K562 (cell line): ENCODE data around the gene LDLRAD3. TPM values are rescaled to one million over a fixed set of nuclear protein-coding genes. Genes with fewer than 3 reads are reported as not detected.
A peak's percentile ranks its signal among the peaks of the same experiment; 100 is the strongest.

ENCODE experiments used
- ATAC-seq: fragments of 200-7000 bp; cut with Tn5 transposase; 3 replicates; pipeline ENCODE4 v1.9.1; 2020; ENCODE audit warnings: moderate library complexity
- BruUV-seq: library from RNA; stranded (reverse); fragments of 400-500 nt; replicated peaks from 2 replicates; lab custom pipeline; 2021; lab: Mats Ljungman, UMichigan
- CTCF ChIA-PET: fragments of 300-600 bp; formaldehyde crosslinking; extraction: SDS; loops from one replicate; lab custom pipeline; 2021; ENCODE audit warnings: low intra/inter-chr PET ratio; lab: Yijun Ruan, JAX
- POLR2A ChIA-PET: fragments of 300-600, 350-650 bp; sonication (Branson Sonifier 250); formaldehyde crosslinking; extraction: SDS; loops from one replicate; lab custom pipeline; 2021; ENCODE audit warnings: antibody characterized with exemption, inconsistent platforms; lab: Yijun Ruan, JAX
- DNase-seq, 4 experiments: peaks; one replicate each; pipeline versions ENCODE4 v3.0.0 to v3.0.0-alpha.2; 2011 to 2018; ENCODE audit warnings: low spot score in 3 of 4, mixed read lengths in 3 of 4; ENCODE audit errors: extremely low read depth in 1 of 4
- FAIRE-seq: peaks from 2 replicates; lab custom pipeline; 2011; peaks lifted over from hg19 to GRCh38; lab: Jason Lieb, UNC
- H2AFZ ChIP-seq: 2 replicates; pipeline ENCODE4 v1.6.0; 2011; ENCODE audit warnings: low read depth, low read length, control low read depth, inconsistent platforms
- H3K27ac ChIP-seq: fragments of 200-600 bp; 3 replicates; pipeline ENCODE4 v1.8.0; 2011; ENCODE audit warnings: low read depth, mild to moderate bottlenecking, control low read depth, inconsistent platforms, low read length, moderate library complexity, mixed read lengths; ENCODE audit errors: extremely low read depth
- H3K27me3 ChIP-seq, 2 experiments: fragments of 300-600 bp in 1 of 2; 2 replicates in 1 of 2; 3 replicates in 1 of 2; pipeline versions ENCODE4 v1.6.0 to v1.8.0; 2011; ENCODE audit warnings: inconsistent platforms in 2 of 2, low read length in 2 of 2, mild to moderate bottlenecking in 1 of 2, mixed read lengths in 1 of 2, moderate library complexity in 1 of 2; ENCODE audit not compliant: control insufficient read depth in 2 of 2, insufficient read depth in 2 of 2
- H3K36me3 ChIP-seq: fragments of 300-600 bp; 3 replicates; pipeline ENCODE4 v1.8.0; 2011; ENCODE audit warnings: mild to moderate bottlenecking, low read length, inconsistent platforms; ENCODE audit not compliant: control insufficient read depth, insufficient read depth
- H3K4me1 ChIP-seq, 2 experiments: fragments of 200-600 bp in 1 of 2; replicated peaks in 1 of 2; 2 replicates in 1 of 2; 3 replicates in 1 of 2; pipeline versions ENCODE4 v1.5.1 to v1.8.0; 2011; ENCODE audit warnings: inconsistent platforms in 2 of 2, low read length in 2 of 2, mild to moderate bottlenecking in 1 of 2, mixed read lengths in 1 of 2, moderate library complexity in 1 of 2; ENCODE audit not compliant: control insufficient read depth in 2 of 2, insufficient read depth in 2 of 2
- H3K4me2 ChIP-seq: 2 replicates; pipeline ENCODE4 v1.6.1; 2011; ENCODE audit warnings: low read length, control low read depth, inconsistent platforms, mixed read lengths; ENCODE audit not compliant: insufficient read depth
- H3K4me3 ChIP-seq: fragments of 200-600 bp; sonication (generic), shearing (Covaris generic); 2 replicates; pipeline ENCODE4 v1.5.1; 2016; ENCODE audit warnings: control low read depth, inconsistent platforms
- H3K79me2 ChIP-seq: fragments of 200-600 bp; 3 replicates; pipeline ENCODE4 v1.8.0; 2011; ENCODE audit warnings: low read length, inconsistent platforms; ENCODE audit not compliant: control insufficient read depth, insufficient read depth
- H3K9ac ChIP-seq, 2 experiments: 2 replicates each; pipeline versions ENCODE4 v1.6.0 to v1.6.1; 2011; ENCODE audit warnings: low read depth in 2 of 2, low read length in 2 of 2, control low read depth in 1 of 2, inconsistent platforms in 1 of 2, mild to moderate bottlenecking in 1 of 2, mixed read lengths in 1 of 2; ENCODE audit not compliant: insufficient read depth in 1 of 2
- H3K9me1 ChIP-seq: one replicate; pipeline ENCODE4 v1.6.0; 2011; ENCODE audit warnings: inconsistent platforms, mild to moderate bottlenecking, low read length, moderate library complexity; ENCODE audit not compliant: control insufficient read depth, insufficient read depth
- H3K9me3 ChIP-seq: replicated peaks from 2 replicates; pipeline ENCODE4 v1.5.1; 2011; ENCODE audit warnings: low read depth, low read length, inconsistent platforms; ENCODE audit not compliant: control insufficient read depth, insufficient read depth
- H4K20me1 ChIP-seq: replicated peaks from 2 replicates; pipeline ENCODE4 v1.6.1; 2011; ENCODE audit warnings: low read length, inconsistent platforms, mixed read lengths; ENCODE audit not compliant: control insufficient read depth, insufficient read depth
- ADNP ChIP-seq: fragments of 200-800 bp; sonication (Bioruptor generic); IDR thresholded peaks from 2 replicates; pipeline ENCODE4 v1.6.1; 2016; ENCODE audit warnings: missing genetic modification characterization, missing compliant biosample characterization
- FOSL1 ChIP-seq: fragments of 200-800 bp; sonication (Bioruptor generic); conservative IDR thresholded peaks from 2 replicates; pipeline ENCODE4 v1.6.1; 2016; ENCODE audit warnings: missing genetic modification characterization, missing compliant biosample characterization
- HDAC8 ChIP-seq: fragments of 450-650 bp; IDR thresholded peaks from 2 replicates; pipeline ENCODE4 v1.6.1; 2016; ENCODE audit warnings: mild to moderate bottlenecking, missing genetic modification characterization, moderate library complexity, missing compliant biosample characterization
- HLTF ChIP-seq: fragments of 450-650 bp; IDR thresholded peaks from 2 replicates; pipeline ENCODE4 v1.6.1; 2016
- PKNOX1 ChIP-seq: fragments of 450-650 bp; IDR thresholded peaks from 2 replicates; pipeline ENCODE4 v1.6.1; 2016
- WGBS: fragments of 100-300 bp; shearing (Covaris generic); methylation state at CpG from one replicate; pipeline ENCODE4 v1.1.6; 2016; ENCODE audit warnings: low coverage, mixed read lengths; ENCODE audit not compliant: insufficient coverage; ENCODE audit errors: missing lambda C conversion rate; 5-methylcytosine and 5-hydroxymethylcytosine counted together
- in situ Hi-C: fragments of 300-500 bp; cut with MboI; formaldehyde crosslinking; loops from 4 replicates; pipeline ENCODE4 v1.15.0; 2018; ENCODE audit warnings: inconsistent platforms, mixed read lengths
- intact Hi-C: fragments of 100-400 bp; cut with micrococcal nuclease; formaldehyde crosslinking; loops from 2 replicates; pipeline ENCODE4 v1.14.2; 2022
- polyA plus RNA-seq, 8 experiments: library from polyadenylated mRNA; depleted of rRNA in 4 of 8; stranded (reverse) in 5 of 8; unstranded in 3 of 8; fragments of >200 nt; fragmentation: Nextera tagmentation in 2 of 8; fragmentation: Illumina TruSeq in 1 of 8; extraction: Ambion mirVana in 2 of 8; extraction: Trizol in 1 of 8; gene quantifications; 2 replicates each; pipeline versions ENCODE4 v1.2.1 to v1.2.3, GENCODE V29; 2011 to 2014; ENCODE audit warnings: inconsistent platforms in 1 of 8, missing spikeins in 1 of 8
- total RNA-seq, 7 experiments: library from RNA; depleted of rRNA in 6 of 7; stranded (reverse); fragments of >200 nt in 6 of 7; fragmentation: Illumina TruSeq in 2 of 7; extraction: Trizol in 2 of 7; gene quantifications; 2 replicates each; pipeline versions ENCODE4 v1.2.1 to v1.2.3, GENCODE V29; 2011 to 2021; ENCODE audit warnings: low replicate concordance in 1 of 7

LDLRAD3 gene
- total and polyA plus RNA-seq, 9 of the 15 experiments (the other 6 are each of a cell fraction or from before 2014, with no cell fraction given): 0.73 to 7.2 (median 3.5) TPM

DNA sequence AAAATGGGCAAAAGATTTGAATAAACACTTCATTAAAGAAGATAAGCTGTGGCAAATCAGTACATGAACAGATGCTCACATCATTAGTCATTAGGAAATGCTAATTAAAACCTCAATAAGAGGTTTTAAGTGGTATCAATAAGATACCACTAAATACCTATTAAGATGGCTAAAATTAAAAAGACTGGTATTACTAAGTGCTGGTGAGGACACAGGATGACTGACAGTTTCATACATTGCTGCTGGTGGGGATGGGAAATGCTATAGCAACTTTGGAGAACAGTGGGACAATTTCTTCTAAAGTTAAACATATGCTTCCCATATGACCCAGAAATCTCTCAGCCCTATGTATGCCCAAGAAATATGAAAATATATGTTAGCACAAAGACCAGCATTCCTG is 276.1 kb downstream of the LDLRAD3 start (continued):
- TF ChIP-seq PKNOX1: peak; percentile 22; the same call in 1 of the 2 replicates
- peak; percentile 73; the same call in 1 of the 2 replicates for TF ChIP-seq HLTF

GRCh38 chr11:36222831-36223635 is 279.2 kb downstream of the LDLRAD3 start:
- no peaks in the 10 kb centered on the region; a peak in 1 of 5 replicates for H3K4me1 ChIP-seq
- DNase-seq (no peak), FAIRE-seq (no peak)
- BruUV-seq: no TSS peak
- H3K9ac ChIP-seq: no peak overlapping the region
- H3K36me3 ChIP-seq: no peaks in the 10 kb centered on the region
- H3K4me3 ChIP-seq: no peak overlapping the region
- no peak overlapping the region for H2AFZ ChIP-seq
- no peak overlapping the region for H3K4me2 ChIP-seq
- CTCF ChIA-PET: no interaction called here
- intact Hi-C loops: no loop called here
- no peaks in the 10 kb centered on the region for H3K79me2 ChIP-seq
- TF ChIP-seq ADNP (tag) (0 out of 2 replicates have a peak, but pooled peaks have one; percentile 50), FOSL1 (tag) (peak; percentile 49), HDAC8 (tag) (no peak)
- TF ChIP-seq, all 486 proteins: peak for 2
- Histone ChIP-seq H3K9me3 (no peaks in the 10 kb centered on the region; the same call in 1 of the 2 replicates), H3K27me3 (peaks cover 0 to 13% of the 10 kb centered on the region in 2 experiments; a peak in 1 of 5 replicates), H4K20me1 (no peaks in the 10 kb centered on the region; the same call in 1 of the 2 replicates), H3K27ac (no peak overlapping the region), H3K9me1 (no peaks in the 10 kb centered on the region)
- 7% methylated on average over 14 of the region's 14 CpGs for WGBS
- ATAC-seq: no peak
- in situ Hi-C loops: no loop called here
- POLR2A ChIA-PET: no interaction called here
